ENCODE results near the gene UQCRC2.
"Not testable (repeated sequence)": the region's sequence is repeated elsewhere in the genome, so short reads cannot be mapped to it uniquely, and the experiment has no call there.

UQCRC2 gene

GRCh38 chr16:22013486-22013885 is 60.3 kb downstream of the UQCRC2 start:
- no peak for DNase-seq

GRCh38 chr16:22014271-22014873 is 61.2 kb downstream of the UQCRC2 start:
- DNase-seq, result no peak

- no peak for DNase-seq
Observed at GRCh38 chr16:22016927-22017326, 63.8 kb downstream of the UQCRC2 start.

- no peak for DNase-seq
Observed at GRCh38 chr16:22018559-22018958, 65.4 kb downstream of the UQCRC2 start.

GRCh38 chr16:22022151-22022550 is 69.0 kb downstream of the UQCRC2 start:
- no peak for DNase-seq

GRCh38 chr16:22023505-22023904 is 70.3 kb downstream of the UQCRC2 start:
- no peak for DNase-seq

- not testable (repeated sequence) for DNase-seq
Observed at GRCh38 chr16:22024785-22025184, 71.6 kb downstream of the UQCRC2 start.

GRCh38 chr16:22027633-22028032 is 74.5 kb downstream of the UQCRC2 start:
- DNase-seq, result no peak

GRCh38 chr16:22029632-22030031 is 76.5 kb downstream of the UQCRC2 start:
- no peak for DNase-seq

- DNase-seq, result no peak
Observed at GRCh38 chr16:22030087-22030812, 77.1 kb downstream of the UQCRC2 start.

- no peak for DNase-seq
Observed at GRCh38 chr16:22031483-22032083, 78.4 kb downstream of the UQCRC2 start.

All from NCI-H524 treated with DMSO at 0.1 percent for 48 hours (cell line).